GM12865 (cell line): ENCODE measurements around the gene NCMAP.

ENCODE experiments used
- DNase-seq: peaks from one replicate; pipeline ENCODE4 v3.0.0; 2010; ENCODE audit warnings: low read depth
- H3K4me3 ChIP-seq: 2 replicates; pipeline ENCODE4 v1.5.1; 2011; ENCODE audit warnings: mild to moderate bottlenecking, low read depth, low read length, control low read depth
- CTCF ChIP-seq: IDR thresholded peaks from 2 replicates; pipeline ENCODE4 v1.5.1; 2011; ENCODE audit warnings: low read length, control low read depth, low read depth, inconsistent platforms; ENCODE audit not compliant: insufficient read depth; ENCODE audit errors: missing control alignments

Gene NCMAP

DNA sequence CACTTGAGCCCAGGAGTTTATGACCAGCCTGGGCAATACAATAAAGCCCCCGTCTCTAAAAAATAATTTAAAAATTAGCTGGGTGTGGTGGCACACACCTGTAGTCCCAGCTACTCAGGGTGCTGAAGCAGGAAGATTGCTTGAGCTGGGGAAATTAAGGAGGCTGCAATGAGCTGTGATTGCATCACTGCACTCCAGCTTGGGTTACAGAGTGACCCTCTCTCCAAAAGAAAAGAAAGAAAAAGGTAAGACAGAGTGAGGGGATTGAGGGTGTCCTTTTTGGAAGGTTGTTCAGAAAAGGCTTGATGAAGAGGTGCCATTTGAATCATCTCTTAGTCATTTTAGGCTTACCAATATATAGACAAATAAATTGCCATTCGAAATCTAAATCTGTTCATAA lies 83.2 kb downstream of the NCMAP start:
- DNase-seq: no peak

DNA sequence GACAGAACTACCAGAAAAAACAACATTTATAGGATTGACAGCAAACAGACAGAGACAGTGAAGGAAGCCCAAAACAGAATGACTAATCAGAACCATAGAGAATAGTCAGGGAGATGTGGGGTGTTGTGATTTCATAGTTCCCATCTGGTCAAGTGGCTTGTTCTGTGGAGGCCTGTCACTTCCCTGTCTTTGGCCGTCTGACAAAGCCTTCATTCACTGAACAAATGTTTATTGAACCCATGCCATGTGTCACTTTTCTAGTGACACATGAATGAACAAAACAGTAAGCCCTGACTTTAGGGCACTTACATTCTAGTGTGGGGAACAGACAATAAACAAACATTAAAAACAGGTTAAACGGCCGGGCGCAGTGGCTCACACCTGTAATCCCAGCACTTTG lies 84.0 kb downstream of the NCMAP start:
- TF ChIP-seq CTCF: no peak
- no peak for DNase-seq
- H3K4me3 ChIP-seq: no peak overlapping the region

More for the DNA sequence above, 83.2 kb downstream of the NCMAP start:
- no peak overlapping the region for H3K4me3 ChIP-seq
- TF ChIP-seq CTCF: no peak

DNA sequence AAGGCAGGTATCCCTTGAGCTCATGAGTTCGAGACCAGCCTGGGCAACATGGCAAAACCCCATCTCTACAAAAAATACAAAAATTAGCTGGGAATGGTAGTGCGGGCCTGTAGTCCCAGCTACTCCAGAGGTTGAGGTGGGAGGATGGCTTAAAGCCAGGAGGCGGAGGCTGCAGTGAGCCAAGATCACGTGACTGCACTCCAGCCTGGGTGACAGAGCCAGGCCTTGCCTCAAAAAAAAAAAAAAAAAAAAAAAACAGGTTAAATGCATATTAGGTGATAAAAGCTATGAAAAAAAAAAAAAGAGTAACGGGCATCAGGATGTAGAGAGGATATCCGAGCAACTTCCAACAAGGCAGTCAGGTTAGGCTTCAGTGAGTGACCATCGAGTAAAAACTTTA lies 84.4 kb downstream of the NCMAP start:
- no peak for TF ChIP-seq CTCF
- H3K4me3 ChIP-seq: no peak overlapping the region
- DNase-seq: no peak

DNA sequence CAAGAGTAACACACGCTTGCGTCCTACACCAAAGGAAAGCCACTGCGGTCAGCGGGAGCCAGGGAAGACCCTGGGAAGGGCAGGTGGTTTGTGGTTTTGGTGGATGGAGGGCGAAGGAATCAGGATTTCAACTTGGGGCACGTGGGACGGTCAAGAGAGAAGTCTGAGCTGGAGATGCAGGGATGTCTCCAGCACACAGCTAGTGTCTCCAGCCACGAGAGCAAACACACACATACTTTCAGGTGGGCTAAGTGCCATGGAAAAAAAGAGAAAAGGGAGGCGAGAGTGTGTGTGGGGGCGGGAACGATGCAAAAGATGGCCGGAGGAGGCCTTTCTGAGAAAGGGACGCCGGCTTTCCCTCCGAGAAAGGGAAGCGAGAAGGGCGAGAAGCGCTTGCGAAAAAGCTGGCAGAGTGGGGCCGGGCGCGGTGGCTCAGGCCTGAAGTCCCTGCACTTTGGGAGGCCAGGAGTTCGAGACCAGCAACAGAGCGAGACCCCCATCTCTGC lies 85.8 kb downstream of the NCMAP start:
- peak overlapping the region; percentile 55 for H3K4me3 ChIP-seq
- TF ChIP-seq CTCF: no peak
- peak; percentile 58 for DNase-seq

- DNase-seq: peak; percentile 100
- TF ChIP-seq CTCF: peak; percentile 7
- H3K4me3 ChIP-seq: peak within 1 kb of the TSS; percentile 99
Observed at GRCh38 chr1:24642481-24643362, 86.8 kb downstream of the NCMAP start, which contains the start of gene SRRM1. TSS of gene SRRM1 (plus strand) at chr1:24643302. CDS start at chr1:24643327, 25 bp downstream.

- no peak for TF ChIP-seq CTCF
- H3K4me3 ChIP-seq: peak overlapping the region; percentile 99
- peak; percentile 52 for DNase-seq
Observed at GRCh38 chr1:24643363-24644099, 87.6 kb downstream of the NCMAP start.
